Right atrium auricular region (tissue), 2 donors: Measurements from ENCODE around the gene RCSD1. TPM values are rescaled to one million over a fixed set of nuclear protein-coding genes. Genes with fewer than 3 reads are reported as not detected.

Experiments used
- DNase-seq: peaks from one replicate; pipeline ENCODE4 v3.0.0-alpha.2; 2019; ENCODE audit warnings: low spot score
- H3K27ac ChIP-seq, 2 donors: fragments of 200-600 bp; sonication (generic); 1 replicate in 1 of 2; 2 replicates in 1 of 2; pipeline ENCODE4 v1.5.1; 2016 to 2019
- H3K27me3 ChIP-seq, 2 donors: fragments of 200-600 bp; sonication (generic); one replicate each; pipeline versions ENCODE4 v1.5.1 to v1.6.0; 2017 to 2019
- H3K36me3 ChIP-seq: fragments of 200-600 bp; sonication (generic); one replicate; pipeline ENCODE4 v1.5.1; 2016
- H3K4me1 ChIP-seq, 2 donors: fragments of 200-600 bp; sonication (generic); one replicate each; pipeline versions ENCODE4 v1.5.1 to v1.6.0; 2017 to 2019
- H3K4me3 ChIP-seq, 2 donors: fragments of 200-600 bp; sonication (generic); 1 replicate in 1 of 2; 2 replicates in 1 of 2; pipeline ENCODE4 v1.5.1; 2017 to 2019; ENCODE audit warnings: mild to moderate bottlenecking in 1 of 2, moderate library complexity in 1 of 2
- H3K9me3 ChIP-seq, 2 donors: fragments of 200-600 bp; sonication (generic); one replicate each; pipeline ENCODE4 v1.5.1; 2019
- total RNA-seq, 2 donors: library from RNA; depleted of rRNA; stranded (reverse); fragments of >200 nt; gene quantifications; one replicate each; pipeline ENCODE4 v1.1.0, GENCODE V29; 2016
- TF ChIP-seq, protein P1 (sequence below), 2 donors: fragments of 200-600 bp; sonication (generic); IDR thresholded peaks; one replicate each; pipeline ENCODE4 v1.5.1; 2019; ENCODE audit warnings: antibody characterized with exemption in 2 of 2

RCSD1 gene
- total RNA-seq, 2 donors from 2014 or later: 26.5 to 39.3 TPM

DNA sequence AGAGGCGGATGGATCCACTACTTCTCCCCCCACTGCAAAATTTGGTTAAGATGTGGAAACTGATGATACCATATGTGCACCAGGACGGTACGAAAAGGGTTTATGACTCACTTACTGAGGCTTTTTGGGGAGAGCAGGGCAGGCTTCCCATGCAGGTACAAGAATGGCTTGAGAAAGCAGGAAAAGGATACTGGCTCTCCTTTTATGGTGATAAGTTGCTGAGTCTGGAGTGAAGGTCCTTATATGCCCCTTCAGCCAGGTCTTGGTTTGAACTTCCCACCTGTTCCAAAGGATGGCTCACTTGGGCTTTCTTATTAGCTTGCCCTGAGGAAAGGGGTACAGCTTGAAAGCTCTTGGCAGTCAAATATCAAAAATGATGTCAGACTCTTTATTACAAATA is 114.9 kb downstream of the RCSD1 start:
- no peak overlapping the region for H3K4me3 ChIP-seq
- H3K27ac ChIP-seq: no peak overlapping the region
- H3K4me1 ChIP-seq: no peaks in the 10 kb centered on the region
- TF ChIP-seq, protein P1, sequence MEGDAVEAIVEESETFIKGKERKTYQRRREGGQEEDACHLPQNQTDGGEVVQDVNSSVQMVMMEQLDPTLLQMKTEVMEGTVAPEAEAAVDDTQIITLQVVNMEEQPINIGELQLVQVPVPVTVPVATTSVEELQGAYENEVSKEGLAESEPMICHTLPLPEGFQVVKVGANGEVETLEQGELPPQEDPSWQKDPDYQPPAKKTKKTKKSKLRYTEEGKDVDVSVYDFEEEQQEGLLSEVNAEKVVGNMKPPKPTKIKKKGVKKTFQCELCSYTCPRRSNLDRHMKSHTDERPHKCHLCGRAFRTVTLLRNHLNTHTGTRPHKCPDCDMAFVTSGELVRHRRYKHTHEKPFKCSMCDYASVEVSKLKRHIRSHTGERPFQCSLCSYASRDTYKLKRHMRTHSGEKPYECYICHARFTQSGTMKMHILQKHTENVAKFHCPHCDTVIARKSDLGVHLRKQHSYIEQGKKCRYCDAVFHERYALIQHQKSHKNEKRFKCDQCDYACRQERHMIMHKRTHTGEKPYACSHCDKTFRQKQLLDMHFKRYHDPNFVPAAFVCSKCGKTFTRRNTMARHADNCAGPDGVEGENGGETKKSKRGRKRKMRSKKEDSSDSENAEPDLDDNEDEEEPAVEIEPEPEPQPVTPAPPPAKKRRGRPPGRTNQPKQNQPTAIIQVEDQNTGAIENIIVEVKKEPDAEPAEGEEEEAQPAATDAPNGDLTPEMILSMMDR (IDR thresholded peaks at IDR 0.05): no peak
- no peaks in the 10 kb centered on the region for H3K27me3 ChIP-seq
- DNase-seq: no peak
- no peaks in the 10 kb centered on the region for H3K9me3 ChIP-seq
- no peaks in the 10 kb centered on the region for H3K36me3 ChIP-seq

DNA sequence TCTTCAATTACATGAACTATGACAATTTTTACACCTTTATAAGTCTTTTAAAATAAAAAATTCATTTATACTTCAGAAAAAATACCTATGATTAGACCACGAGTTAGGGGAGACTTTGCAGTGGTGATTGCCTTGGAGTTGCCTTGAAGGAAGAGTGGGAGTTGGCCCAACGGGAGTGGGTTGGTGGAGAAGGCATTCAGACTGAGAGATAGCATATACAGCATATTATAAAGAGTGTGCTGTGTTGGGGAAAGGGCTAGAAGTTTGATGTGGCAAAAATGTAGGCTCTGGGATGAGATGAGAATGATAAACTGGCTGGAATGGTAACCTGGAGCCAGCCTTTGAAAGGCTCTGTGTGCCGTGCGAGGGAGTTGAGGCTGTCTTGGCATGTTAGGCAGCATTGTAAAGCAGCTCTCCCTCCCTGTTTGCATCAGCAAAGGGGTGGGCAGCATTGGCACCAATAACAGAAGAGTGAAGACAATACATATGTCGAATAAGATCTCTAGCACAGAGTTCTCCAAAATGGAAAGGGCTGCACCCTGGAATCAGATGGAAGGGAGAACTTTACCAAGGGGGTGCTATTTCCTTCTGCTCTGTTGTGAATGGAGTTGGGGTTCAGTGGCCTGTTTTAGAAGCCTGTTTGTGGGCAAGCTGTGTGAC is 116.1 kb downstream of the RCSD1 start:
- no peaks in the 10 kb centered on the region for H3K9me3 ChIP-seq
- no peak for DNase-seq
- H3K27ac ChIP-seq: no peak overlapping the region
- no peak overlapping the region for H3K4me3 ChIP-seq
- TF ChIP-seq, protein P1 (IDR thresholded peaks at IDR 0.05): no peak
- H3K27me3 ChIP-seq: no peaks in the 10 kb centered on the region
- H3K4me1 ChIP-seq: no peaks in the 10 kb centered on the region
- no peaks in the 10 kb centered on the region for H3K36me3 ChIP-seq

DNA sequence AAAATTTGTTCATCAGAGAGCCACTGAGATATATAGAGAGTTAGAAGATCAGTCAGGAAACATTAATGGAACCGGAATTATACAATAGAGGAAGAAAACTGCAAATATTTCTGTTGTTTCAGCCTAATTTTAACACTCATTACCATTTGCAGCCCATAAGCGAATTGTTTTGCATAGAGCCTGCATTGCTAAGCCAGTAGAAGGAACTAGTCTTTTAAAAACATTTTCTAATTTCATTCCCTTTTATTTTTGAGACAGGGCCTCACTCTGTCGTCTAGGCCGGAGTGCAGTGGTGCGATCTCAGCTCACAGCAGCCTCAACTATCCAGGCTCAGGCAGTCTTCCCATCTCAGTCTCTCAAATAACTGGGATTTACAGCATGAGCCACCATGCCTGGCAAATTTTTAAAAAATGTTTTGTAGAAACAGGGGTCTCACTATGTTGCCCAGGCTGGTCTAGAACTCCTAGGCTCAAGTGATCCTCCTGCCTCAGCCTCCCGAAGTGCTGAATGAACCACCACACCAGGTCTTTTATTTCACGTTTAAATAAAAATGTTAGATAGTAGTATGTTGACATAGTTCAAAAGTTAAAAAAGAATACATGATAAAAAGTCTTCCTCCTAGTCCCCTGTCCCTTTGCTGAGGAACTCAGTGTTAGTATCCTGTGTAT is 117.1 kb downstream of the RCSD1 start:
- H3K4me3 ChIP-seq: no peak overlapping the region
- H3K27ac ChIP-seq: no peak overlapping the region
- H3K9me3 ChIP-seq: no peaks in the 10 kb centered on the region
- H3K4me1 ChIP-seq: peaks cover 0 to 3% of the 10 kb centered on the region in 2 donors
- DNase-seq: no peak
- no peaks in the 10 kb centered on the region for H3K27me3 ChIP-seq
- TF ChIP-seq, protein P1 (IDR thresholded peaks at IDR 0.05): no peak
- no peaks in the 10 kb centered on the region for H3K36me3 ChIP-seq

DNA sequence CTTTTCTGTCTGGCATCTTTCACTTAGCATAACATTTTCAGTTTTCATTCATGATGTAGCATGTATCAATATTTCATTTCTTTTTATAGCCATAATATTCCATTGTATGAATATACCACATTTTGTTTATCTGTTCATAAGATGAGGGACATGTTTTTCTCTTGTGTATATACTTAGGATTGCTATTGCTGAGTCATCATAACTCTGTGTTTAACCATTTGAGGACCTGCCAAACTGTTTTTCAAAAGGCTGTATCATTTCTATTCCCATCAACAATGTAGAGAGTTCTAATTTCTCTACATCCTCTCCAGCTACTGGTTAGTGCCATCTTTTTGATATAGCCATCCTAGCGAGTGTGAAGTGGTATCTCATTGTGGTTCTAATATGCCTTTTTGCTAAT is 118.0 kb downstream of the RCSD1 start:
- no peaks in the 10 kb centered on the region for H3K27me3 ChIP-seq
- H3K27ac ChIP-seq: no peak overlapping the region
- no peak overlapping the region for H3K4me3 ChIP-seq
- H3K4me1 ChIP-seq: peaks cover 0 to 12% of the 10 kb centered on the region in 2 donors
- no peak for DNase-seq
- no peaks in the 10 kb centered on the region for H3K36me3 ChIP-seq
- TF ChIP-seq, protein P1 (IDR thresholded peaks at IDR 0.05): no peak
- H3K9me3 ChIP-seq: no peaks in the 10 kb centered on the region

DNA sequence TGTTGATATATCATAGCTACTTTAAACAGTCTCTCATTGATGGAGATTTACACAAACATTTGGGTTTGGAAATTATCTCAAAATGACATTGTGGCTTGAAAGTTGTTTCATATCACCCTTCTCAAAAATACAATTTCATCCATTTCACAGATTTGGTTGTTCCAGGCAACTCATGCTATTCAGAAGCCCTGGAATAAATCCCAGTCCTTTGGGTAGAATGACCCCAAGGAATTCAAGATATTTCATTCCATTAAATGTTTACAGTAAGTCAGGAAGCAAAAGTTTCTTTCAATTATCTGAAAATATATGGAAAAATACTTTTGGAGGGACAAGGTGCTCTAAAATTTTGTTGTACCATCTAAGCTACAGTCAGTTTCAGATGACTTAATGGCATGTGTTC is 118.9 kb downstream of the RCSD1 start:
- H3K36me3 ChIP-seq: no peaks in the 10 kb centered on the region
- H3K9me3 ChIP-seq: no peaks in the 10 kb centered on the region
- no peak overlapping the region for H3K4me3 ChIP-seq
- peaks cover 0 to 18% of the 10 kb centered on the region in 2 donors for H3K4me1 ChIP-seq
- TF ChIP-seq, protein P1 (IDR thresholded peaks at IDR 0.05): no peak
- H3K27me3 ChIP-seq: no peaks in the 10 kb centered on the region
- H3K27ac ChIP-seq: no peak overlapping the region
- no peak for DNase-seq
